CD4-positive, alpha-beta T cell treated with Interleukin-15 for 4 hours (primary cell): ENCODE data around the gene SIVA1.
"Not testable (repeated sequence)": the region's sequence is repeated elsewhere in the genome, so short reads cannot be mapped to it uniquely, and the experiment has no call there.

ENCODE experiments used
- DNase-seq: peaks from one replicate; pipeline ENCODE4 v3.0.0-alpha.2; 2020; ENCODE audit warnings: low spot score

SIVA1 gene

DNA sequence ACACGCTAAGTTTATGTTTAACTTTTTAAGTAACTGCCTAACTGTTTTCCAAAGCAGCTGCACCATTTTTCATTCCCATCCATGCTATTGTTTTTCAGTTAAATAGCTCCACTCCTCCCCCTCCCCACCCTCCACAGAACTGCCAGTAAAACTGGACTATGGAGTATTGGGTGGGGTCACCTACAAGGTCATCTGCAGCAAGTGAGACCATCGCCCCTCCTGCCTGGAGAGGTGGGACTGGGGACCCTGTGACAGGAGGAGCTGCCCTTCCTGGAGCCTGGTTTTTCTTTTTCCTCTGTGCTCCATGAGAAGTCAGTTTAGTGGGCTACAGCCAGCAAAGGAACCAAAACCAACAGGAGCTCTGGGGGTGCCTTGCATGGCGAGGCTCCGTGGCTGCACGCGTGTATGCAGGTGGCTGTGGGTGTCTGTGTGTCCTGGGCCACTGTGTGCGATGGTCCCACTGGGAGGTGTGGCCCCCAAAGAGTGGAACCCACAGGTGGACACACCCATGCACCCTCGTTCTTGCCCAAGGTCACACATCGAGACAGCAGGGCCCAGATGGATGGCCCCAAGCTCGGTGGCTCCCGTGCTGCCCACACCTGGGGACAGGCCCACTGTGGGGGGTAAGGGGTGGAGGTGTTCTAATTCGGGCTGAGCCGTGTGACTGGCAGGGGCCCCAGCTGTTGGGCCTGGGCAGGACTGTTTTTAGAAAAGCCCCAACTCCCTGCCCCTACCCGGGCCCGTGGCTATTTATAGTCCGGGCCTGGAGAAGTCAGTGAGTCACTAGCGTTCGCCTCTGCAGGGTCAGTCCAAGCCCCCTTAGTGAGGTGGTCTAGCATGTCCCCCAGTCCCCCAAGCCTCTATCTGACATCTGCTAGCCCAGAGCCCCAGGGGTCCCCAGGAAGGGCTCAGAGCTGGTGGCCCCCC is 31.2 kb upstream of the SIVA1 start:
- DNase-seq, result no peak

DNA sequence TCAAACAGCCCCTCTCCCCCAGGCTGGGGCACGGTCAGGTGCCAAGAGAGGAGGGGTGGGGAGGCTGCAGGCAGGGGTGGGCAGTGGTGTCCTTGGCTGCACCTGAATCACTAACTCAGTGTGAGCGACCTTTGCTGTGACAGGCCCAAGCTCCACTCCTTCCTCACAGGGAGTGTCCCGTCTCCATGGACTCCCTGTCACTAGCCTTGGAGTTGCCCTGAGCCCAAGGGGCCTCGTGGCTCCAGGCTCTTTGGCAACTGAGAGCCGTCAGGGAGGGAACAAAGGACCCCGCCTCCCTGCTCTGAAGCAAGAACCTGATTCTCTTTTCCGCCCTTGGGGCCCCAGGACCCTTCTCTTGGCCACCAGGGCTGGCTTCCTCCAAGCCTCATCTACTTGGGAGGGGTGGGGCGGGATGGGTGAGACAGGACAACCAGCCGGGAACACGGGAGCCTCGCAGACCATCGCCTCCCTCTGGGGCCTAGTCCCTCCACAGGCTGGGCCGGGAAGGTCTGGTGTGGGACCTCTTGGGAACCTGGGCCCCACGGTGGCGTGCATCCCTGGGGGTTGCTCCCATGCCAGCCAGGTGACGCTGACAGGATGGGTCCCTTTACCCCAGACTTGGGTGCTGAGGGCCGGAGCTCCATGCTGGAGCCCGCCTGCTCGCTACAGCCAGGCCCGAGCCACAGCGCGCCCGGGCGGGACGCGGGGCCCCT is 29.9 kb upstream of the SIVA1 start:
- no peak for DNase-seq

DNA sequence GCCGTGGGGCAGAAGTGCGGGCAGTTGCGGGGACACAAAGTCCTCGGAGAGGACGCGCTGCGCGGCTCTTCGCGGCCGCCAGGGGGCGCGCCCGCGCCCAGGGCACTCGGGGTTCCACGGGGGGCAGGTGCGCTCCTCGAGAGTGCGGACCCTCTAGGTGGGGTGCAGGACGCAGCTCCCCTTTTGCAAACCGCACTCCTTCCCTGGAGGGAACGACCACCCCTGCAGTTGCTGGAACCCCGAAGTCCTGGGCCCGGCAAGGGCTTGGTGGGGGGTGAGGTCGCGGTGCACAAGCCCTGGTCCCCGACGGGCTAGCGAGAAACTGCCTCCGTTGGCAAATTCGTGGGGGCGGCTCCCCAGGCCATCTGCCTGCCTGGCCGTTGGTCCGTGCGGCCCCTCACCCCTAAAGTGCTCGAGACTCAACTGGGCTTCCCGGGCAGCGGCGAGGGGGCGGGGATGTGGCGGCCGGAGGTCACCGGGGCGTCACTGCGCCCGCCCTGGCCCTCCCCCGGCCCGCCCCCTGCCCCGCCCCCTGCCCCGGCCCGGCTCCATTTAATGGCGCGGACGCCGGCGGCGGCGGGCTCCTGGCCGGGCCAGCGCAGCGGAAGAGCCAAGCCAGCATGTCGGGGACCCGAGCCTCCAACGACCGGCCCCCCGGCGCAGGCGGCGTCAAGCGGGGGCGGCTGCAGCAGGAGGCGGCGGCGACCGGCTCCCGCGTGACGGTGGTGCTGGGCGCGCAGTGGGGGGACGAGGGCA is 29.1 kb upstream of the SIVA1 start, which contains the start of gene ADSS1:
Gene ADSS1 (plus strand): TSS at position 579 of the 756 bp plus-strand sequence. CDS start 42 bp downstream, at position 621.
- DNase-seq, result peak; percentile 43

DNA sequence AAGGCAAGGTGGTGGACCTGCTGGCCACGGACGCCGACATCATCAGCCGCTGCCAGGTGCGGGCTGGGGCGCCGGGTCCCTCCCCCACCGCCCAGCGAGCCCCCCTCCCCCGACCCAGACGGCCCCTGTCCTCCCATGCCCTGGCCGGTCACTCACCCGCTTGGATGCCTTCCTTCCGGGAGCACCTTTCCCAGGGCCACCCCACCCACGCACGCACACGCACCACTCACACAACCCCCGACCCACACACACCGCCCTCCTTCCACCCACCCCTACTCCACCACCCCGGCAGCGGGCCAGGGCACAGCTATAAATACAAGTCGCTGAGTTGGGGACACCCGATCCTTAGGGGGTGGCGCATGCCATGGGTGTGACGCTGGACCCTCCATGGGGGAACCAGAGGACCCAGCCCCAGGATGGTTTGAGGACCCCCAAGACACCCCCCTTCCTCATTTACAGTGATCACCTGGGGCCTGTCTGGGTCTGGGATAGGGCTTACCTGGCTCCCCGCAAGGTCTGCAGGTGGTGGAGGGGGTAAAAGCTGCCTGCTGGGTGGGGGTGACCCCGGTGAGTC is 28.5 kb upstream of the SIVA1 start:
- DNase-seq, result no peak

DNA sequence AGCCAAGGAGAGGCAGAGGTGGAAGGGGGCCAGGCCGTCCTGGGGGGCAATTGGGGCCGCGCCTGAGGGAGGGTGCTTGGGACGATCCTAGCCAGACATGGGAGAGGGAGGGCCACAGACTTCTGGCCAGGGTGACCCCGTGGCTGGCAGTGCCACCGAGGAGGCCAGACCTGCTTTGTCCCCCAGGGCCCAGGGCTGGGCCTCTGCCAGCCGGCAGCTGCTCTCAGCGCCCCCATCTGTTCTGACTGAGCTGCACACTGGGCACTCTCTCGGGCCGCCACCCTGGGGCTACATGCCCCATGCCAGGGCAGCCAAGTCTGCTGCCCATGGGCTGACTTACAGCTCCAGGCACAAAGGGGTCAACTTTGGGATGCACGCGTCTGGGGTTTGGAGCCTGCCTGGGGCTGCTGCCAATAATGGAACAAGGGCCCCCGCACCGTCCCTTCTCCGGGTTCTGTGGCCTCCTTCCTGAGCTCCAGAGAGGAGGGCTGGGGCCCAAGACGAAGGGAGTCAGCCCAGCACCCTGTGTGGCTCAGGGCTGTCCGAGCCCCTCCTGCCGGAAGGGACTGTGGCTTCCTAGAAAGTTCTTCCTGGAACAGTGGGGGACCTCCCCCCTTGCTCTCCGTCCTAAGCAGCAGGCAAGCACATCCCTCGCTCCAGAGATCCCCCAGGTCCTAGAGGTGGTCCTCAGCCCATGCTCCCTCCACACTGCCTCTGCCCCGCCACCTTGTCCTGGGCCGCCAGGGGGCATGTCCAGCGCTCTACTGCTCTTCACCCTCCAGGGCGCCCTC is 27.8 kb upstream of the SIVA1 start:
- no peak for DNase-seq

DNA sequence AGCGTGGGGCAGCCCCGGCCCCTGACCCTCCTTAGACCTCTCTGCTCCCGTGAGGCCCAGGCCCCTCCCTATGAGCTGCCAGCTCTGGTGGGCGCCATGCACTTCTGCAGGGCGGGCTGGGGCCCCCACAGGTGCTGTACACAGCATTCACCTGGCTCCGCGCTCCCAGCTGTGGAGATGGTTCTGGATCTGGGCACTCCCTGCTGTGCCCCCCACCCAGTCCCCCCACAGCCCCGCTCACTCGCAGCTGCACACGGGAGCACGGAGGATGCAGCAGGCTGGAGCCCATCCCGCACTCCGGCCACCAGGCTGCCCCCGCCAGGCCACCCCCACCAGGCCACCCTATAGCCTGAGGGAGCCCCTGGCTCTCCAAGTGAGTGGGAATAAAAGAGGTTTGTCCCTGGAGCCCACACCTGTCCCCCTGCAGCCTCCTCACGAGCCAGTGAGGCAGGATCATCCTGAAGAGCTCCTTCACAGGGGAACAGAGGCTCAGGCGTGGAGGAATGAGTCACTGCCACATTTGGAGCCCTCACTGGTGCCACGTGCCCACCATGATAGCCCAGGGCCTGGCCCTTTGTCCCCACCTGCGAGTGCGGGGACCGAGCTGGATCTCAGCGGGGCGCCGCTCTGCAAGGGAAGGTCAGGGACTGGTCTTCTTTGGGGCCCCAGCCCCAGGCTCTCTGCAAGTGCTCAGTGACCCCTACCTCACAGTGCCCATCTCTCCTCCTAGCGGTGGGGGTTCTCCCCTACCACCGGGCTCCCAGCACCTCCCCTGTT is 27.0 kb upstream of the SIVA1 start:
- DNase-seq, result no peak

DNA sequence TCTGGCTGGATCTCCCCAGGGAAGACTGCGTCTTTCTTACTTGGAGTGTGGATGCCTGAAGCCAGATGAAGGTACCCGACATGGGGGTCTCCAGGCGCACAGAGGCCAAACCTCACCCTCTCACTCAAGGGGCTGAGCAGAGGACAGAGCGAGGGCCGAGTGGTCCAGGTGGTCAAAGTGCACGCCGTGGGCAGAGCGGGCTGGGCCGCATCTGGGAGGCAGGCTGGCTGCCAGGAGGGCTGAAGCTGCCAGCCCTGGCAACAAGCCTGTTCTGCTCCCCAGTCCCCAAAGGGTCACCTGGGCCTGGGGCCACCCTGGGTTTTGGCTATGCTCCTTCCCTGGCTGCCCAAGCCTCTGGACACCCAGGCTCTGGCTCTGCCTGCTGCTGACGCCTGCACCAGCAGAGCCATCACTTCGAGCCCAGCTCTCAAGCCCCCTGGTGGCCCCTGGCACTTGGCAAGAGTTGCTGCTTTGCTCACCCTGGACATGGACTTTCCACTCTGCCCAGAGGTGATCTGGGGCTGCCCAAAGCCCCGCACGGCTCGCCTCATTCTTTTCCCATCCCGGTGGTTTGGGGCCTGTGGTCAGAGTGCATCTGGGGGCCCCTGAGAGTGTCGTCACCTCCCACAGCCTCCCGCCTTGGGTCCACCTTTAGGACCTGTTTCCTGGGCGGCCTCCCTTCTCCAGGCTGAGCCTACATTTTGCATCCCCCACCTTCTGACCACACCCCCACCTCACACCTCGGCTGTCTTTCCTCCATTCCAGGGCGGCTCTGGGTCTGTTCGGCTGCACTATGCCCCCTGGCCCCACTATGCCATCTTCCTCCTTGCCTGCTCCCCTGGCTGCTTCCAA is 26.1 kb upstream of the SIVA1 start:
- DNase-seq, result no peak

DNA sequence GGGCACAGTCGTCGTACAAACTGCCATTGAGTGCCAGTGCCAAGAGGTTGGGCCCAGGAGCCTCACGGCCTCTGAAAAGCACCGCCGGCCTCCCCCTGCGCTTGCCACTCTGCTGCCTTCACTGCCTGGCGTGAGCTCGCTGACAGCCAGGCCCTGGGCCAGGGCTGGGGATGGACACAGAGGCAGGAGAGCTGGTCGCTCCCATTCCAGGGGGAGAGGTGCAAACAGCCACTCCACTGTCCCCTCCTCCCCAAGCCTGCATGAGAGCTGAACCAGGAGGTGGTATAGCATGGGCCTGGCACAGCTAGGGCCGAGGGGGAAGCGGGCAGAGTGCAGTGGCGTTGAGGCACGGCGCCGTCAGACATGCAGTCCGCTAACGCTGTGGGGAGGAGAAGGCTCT is 24.3 kb upstream of the SIVA1 start:
- no peak for DNase-seq

DNA sequence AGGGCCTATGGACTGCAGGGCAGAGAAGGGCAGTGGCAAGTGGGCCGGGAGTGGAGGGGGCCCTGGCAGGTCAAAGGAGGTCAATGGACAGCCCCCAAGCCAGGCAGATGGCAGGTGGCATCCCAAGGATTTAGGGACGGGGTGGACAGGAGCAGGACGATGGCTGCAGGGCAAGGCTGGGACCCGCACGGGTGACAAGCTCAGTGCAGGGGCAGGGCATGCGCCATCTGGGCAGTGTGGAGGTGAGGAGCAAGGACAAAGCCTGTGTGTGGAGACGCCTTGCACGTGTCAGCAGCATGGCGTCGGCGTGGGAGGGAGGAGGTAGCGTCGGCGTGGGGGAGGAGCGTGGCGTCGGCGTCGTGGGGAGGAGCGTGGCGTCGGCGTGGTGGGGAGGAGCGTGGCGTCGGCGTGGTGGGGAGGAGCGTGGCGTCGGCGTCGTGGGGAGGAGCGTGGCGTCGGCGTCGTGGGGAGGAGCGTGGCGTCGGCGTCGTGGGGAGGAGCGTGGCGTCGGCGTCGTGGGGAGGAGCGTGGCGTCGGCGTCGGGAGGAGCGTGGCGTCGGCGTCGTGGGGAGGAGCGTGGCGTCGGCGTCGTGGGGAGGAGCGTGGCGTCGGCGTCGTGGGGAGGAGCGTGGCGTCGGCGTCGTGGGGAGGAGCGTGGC is 23.6 kb upstream of the SIVA1 start:
- not testable (repeated sequence) for DNase-seq

DNA sequence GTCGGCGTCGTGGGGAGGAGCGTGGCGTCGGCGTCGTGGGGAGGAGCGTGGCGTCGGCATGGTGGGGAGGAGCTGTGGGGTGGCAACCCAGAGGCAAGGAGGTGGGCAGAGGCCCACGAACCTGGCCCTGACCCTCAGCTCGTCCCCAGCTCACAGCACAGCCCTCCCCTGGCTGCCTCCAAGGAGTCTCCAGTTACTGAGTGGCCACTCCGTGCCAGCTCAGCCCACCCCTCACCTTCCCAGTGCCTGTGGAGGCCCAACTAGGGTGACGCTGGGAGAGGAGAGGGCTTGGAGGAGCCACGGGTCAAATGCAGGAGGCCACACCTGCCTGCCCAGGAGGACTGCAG is 23.1 kb upstream of the SIVA1 start:
- DNase-seq, result no peak

DNA sequence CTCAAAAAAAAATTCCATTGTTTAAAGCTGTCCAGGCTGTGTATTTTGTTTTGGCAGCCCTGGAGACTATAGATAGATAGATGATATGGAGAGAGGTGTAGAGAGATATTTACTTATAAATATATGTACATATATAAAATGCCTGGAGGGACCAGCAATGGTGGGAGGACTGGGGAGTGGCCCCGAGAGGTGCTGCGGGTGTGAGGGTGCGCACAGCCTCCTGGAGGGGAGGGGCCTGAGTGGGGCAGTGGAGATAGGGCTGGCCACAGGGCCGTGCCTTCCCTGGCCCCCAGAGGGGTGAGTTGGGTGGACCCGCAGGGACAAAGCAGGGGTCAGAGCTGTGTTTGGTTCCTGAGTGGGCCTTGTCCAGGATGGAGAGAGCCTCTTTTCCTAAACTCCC is 22.5 kb upstream of the SIVA1 start:
- DNase-seq, result no peak

DNA sequence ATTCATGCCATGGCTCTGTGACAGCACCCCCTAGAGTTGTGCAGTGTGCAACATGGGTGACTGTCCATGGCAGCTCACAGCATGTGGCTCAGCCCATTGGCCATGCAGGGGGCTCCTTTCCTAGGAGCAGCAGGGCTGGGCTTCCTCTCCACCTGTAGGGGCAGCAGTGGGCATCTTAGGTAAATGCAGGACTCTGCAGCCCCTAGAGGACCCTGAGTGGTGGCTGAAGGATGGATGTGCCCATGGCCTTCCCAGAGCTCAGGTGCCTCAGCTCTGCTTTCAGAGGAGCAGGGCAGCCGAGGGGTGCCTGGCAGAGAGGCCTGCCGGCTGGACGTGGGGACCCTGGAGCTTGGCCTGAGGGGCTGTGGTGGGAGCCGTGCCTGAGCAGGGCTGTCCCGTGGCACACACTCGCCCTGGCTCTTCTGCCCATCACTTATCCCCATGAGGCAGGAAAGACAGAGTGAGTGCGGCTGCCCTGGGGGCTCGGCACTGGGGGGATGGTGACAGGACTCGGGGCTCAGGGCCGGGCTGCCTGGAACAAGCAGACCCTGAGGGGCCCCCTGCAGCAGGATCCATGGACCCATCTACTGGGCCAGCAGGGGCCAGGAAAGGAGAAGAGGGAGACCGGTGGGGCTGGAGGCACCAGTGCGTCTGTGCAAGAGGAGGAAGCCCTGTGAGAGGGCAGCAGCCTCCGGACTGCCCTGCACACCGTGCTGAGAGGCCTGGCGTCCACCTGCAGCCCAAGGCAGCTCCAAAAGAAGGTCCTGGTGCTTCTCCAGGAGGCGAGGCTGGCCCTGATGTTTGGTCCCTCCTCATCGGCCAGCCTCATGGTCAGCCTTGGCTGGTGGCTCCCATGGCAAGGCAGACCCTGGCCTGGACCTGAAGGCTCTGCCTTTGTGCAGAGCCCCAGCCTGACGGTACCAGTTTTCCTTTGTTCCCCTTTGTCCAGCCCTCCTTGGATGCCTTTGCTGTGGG is 21.3 kb upstream of the SIVA1 start:
- no peak for DNase-seq

DNA sequence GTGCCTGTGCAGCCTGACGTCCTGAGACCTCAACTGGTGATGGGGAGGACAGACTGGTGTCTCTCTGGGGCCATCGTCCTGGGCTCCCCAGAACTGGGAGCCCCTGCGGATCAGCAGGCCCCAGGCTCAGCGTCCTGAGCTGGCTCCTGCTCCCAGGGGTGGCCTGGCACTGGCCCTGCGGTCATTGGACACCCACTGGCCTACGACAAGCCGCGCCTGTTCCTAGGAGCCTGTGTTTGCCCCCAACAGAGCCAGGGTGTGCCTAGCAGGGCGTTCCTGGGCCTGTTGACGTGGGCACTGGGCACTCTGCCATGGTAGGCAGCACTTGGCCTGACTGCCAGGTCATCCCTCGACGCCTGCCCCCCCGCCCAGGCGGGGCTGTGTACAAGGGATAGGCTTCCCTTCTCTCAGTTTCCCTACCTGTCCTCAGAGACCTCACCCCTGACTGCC is 20.6 kb upstream of the SIVA1 start:
- DNase-seq, result no peak

DNA sequence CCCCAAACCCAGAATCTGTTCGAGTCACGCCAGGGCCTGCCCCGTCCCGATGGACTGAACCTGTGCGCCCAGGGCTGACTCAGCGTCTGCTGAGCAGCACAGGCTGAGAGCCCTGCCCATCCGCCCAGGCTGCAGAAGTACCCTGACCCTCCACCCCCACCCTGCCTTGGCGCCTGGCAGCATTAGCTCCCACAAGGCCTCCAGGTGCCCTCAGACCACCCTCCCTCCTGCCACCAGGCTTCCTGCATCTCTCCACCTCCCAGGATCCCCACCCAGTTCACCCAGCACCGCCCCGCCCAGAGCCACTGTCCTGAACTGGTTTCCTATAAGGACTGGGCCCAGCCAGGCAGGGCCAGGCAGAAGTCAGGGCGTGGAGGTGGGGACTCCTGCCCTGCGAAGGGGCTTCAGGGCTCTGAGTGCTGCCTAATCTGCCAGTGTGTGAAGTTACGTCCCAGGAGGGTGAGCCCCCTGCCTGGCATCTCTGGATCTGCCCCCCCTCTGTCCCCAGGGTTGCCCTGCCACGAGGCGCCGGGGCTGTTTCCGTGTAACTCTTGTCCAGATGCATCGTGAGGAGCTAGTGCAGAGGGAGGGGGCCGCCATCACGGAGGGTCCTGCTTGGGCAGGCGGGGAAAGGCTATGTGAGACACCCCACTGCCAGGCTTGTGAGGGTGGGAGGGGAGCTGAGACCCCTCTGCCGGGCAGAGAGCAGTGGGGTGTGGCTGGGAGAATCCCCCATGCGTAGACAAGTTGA is 19.8 kb upstream of the SIVA1 start:
- no peak for DNase-seq

DNA sequence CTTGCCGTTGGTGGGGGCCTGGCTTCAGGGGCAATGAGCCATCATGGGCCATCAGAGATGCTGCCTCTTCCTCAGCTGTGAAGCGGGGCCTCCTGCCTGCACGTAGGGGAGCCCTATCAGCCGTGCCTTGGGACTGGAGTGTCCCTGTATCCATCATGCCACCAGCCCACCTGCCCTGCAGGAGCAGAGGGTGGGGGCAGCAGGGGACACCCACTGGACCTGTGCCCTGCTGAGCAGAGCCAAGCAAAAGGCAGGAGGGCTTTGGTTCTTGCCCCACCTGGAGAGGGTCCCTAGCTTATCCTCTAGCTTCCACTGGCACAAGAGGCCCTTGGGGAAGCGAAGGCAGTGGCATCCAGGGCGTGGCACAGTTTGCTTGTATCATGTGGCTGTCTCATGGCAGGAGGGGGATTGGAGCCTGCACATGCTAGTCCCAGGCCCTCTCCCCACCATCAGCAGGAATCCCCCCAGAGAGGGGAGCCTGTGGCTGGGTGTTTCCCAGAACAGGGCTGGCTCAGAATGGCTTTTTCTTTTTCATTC is 18.8 kb upstream of the SIVA1 start:
- DNase-seq, result no peak

DNA sequence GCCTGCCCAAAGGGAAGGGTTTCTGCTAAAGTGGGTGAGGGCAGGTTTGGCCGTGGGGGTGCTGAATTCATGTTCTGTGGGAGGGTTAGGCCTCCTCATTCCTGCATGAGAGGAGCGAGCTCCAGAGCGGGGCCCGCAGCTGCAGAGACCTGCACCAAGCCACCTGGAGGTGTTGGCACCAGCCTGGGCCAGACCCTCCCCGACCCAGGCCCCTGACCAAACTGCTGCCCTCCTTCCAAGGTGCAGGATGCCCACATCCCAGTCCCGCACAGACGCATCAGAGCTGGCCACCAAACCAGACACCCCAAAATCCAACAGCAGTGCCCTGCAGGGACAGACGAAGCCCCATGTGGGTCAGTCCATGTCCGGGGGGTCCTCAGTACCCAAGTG is 18.4 kb upstream of the SIVA1 start:
- DNase-seq, result no peak
